ENCODE results near the gene PPP1CA. TPM values are rescaled to one million over a fixed set of nuclear protein-coding genes. Genes with fewer than 3 reads are reported as not detected.
A peak's percentile ranks its signal among the peaks of the same experiment; 100 is the strongest.

Gene PPP1CA
- total RNA-seq, 4 donors from 2014 or later, result 164 to 216 (median 191) TPM

DNA sequence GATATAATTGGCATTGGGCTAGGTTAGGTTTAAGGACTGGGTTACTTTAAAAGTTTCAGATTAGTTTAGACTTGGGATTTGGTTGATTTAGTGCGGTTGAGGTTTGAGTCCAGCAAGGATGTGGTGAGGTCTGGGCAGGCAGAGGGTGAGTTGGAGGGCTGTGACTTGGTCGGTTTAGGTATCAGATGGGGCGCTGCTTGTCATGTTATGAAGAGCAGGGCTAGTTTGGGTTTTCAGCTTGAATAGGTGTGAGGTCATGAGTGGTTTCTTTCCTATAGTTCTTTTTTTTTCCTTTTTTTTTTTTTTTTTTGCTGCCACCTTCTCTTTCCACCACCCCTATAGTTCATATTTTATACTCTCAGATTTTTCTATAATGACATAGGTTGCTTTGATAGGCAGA, 33.0 kb downstream of the PPP1CA start:
- DNase-seq, result no peak
- H3K27me3 ChIP-seq, result no peaks in the 10 kb centered on the region
- H3K4me1 ChIP-seq, result peaks cover 58 to 76% of the 10 kb centered on the region in 2 donors

DNA sequence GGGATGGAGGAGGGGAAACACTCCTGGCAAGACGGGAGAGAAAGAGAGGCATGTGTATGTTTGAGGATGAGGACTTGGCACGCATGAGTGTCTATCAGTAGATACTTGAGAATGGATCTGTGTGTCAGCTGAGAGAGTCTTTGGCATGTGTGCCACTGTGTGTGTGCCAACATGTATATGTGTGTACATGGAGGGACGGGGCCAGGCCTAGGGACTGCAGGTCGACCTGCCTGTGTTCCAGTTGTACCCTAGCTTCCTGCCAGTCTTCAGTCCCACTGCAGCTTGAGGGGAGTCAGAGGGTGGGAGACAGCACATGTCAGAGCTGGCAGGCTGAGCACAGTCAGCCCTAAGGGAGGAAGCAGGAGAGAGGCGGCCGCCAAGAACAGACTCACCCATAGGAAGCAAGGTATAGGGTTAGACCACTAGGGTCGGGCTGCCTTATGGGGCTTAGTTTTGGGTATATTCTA, 33.9 kb downstream of the PPP1CA start:
- H3K4me1 ChIP-seq, result peaks cover 55 to 76% of the 10 kb centered on the region in 2 donors
- no peaks in the 10 kb centered on the region for H3K27me3 ChIP-seq
- no peak for DNase-seq
- H3K9me3 ChIP-seq, result no peaks in the 10 kb centered on the region
- H3K27ac ChIP-seq, result peak overlapping the region; percentile 67 to 82 (median 81)
- H3K36me3 ChIP-seq, result no peaks in the 10 kb centered on the region
- TF ChIP-seq, protein P1, sequence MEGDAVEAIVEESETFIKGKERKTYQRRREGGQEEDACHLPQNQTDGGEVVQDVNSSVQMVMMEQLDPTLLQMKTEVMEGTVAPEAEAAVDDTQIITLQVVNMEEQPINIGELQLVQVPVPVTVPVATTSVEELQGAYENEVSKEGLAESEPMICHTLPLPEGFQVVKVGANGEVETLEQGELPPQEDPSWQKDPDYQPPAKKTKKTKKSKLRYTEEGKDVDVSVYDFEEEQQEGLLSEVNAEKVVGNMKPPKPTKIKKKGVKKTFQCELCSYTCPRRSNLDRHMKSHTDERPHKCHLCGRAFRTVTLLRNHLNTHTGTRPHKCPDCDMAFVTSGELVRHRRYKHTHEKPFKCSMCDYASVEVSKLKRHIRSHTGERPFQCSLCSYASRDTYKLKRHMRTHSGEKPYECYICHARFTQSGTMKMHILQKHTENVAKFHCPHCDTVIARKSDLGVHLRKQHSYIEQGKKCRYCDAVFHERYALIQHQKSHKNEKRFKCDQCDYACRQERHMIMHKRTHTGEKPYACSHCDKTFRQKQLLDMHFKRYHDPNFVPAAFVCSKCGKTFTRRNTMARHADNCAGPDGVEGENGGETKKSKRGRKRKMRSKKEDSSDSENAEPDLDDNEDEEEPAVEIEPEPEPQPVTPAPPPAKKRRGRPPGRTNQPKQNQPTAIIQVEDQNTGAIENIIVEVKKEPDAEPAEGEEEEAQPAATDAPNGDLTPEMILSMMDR (IDR thresholded peaks at IDR 0.05), result no peak
- TF ChIP-seq POLR2A (IDR thresholded peaks at IDR 0.05), result no peak
- H3K4me3 ChIP-seq (replicated peaks in 1 of 3), result no peak overlapping the region
- intact Hi-C loops (cut with DNase I), result no loop called here
- 46 to 51% methylated on average over 7 of the region's 7 CpGs for WGBS, 2 donors

More for the DNA sequence above, 33.0 kb downstream of the PPP1CA start:
- intact Hi-C loops (cut with DNase I), result no loop called here
- H3K36me3 ChIP-seq, result no peaks in the 10 kb centered on the region
- WGBS, 2 donors, result 84 to 91% methylated on average over 3 of the region's 3 CpGs
- no peaks in the 10 kb centered on the region for H3K9me3 ChIP-seq
- H3K4me3 ChIP-seq (replicated peaks in 1 of 3), result no peak overlapping the region
- no peak overlapping the region for H3K27ac ChIP-seq
- TF ChIP-seq, protein P1 (IDR thresholded peaks at IDR 0.05), result no peak
- no peak for TF ChIP-seq POLR2A (IDR thresholded peaks at IDR 0.05)

DNA sequence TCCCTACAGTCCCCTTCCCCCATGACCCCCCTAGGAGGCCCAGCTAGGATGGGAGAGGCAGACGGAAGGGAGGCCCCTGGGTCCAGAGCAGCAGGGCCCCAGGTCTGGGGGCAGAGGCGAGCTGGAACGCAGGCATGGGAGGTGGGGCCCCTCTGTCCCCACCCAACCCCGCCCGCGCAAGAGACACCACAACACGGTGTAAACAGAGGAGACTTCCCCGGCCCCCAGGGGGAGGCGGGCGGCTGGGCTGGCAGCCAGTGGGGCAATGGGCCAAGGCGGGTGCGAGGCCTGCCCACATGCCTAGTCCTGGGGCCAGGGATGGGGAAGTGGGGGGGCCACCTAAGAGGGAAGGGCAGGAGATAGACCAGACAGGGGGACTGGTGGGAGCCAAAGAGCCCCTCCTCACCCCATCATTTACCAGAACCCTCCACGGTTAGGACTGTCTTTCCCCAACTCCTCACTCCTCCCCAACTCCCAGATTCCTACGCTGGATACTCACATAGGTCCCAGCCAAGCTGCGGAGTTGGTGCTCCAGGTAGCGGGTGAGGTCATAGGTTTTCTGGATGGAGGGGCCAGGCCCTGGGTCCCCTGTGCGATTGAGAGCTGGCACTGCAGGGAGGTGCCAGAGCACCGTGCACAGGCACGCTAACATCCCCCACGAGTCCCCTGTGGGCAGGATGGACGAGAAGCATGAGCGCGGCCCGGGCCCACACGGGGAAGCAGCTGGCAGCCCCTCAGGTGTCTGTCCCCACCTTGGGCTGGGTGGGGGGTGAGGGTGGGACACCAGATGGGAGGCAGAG, 34.5 kb downstream of the PPP1CA start:
- TF ChIP-seq, protein P1 (IDR thresholded peaks at IDR 0.05), result no peak
- no peak for TF ChIP-seq POLR2A (IDR thresholded peaks at IDR 0.05)
- no peak overlapping the region for H3K4me3 ChIP-seq (replicated peaks in 1 of 3)
- H3K27me3 ChIP-seq, result no peaks in the 10 kb centered on the region
- H3K36me3 ChIP-seq, result no peaks in the 10 kb centered on the region
- H3K27ac ChIP-seq, result peak overlapping the region; percentile 67 to 82 (median 81)
- intact Hi-C loops (cut with DNase I), result no loop called here
- peak in 1 of 2 donors; percentile 44 for DNase-seq
- no peaks in the 10 kb centered on the region for H3K9me3 ChIP-seq
- H3K4me1 ChIP-seq, result peaks cover 53 to 74% of the 10 kb centered on the region in 2 donors
- WGBS, 2 donors, result 37 to 53% methylated on average over 16 to 22 of the region's 25 CpGs

DNA sequence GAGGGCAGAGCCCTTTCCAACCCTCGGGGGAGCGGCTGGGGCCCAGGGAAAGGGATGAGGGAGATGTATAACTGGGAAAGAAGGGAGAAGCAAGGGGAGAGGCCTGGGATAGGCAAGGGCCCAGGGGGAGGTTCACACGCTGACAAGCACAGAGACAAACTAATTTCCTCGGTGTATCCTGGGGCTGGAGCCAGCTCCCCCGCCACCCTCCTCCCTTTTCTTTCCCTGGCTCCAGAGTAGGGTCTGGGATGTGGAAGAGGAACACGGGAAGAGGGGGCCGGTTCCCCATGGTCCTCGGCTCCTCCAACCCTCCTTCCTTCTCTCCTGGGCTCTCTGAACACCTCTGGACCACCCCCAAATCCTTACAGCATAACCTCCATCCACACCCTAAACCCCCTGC, 35.1 kb downstream of the PPP1CA start:
- peak overlapping the region; percentile 67 to 82 (median 81) for H3K27ac ChIP-seq
- intact Hi-C loops (cut with DNase I), result no loop called here
- 29 to 41% methylated on average over 8 of the region's 8 CpGs for WGBS, 2 donors
- H3K27me3 ChIP-seq, result no peaks in the 10 kb centered on the region
- no peak for TF ChIP-seq POLR2A (IDR thresholded peaks at IDR 0.05)
- TF ChIP-seq, protein P1 (IDR thresholded peaks at IDR 0.05), result no peak
- H3K4me3 ChIP-seq (replicated peaks in 1 of 3), result no peak overlapping the region
- no peaks in the 10 kb centered on the region for H3K9me3 ChIP-seq
- H3K4me1 ChIP-seq, result peaks cover 47 to 68% of the 10 kb centered on the region in 2 donors
- DNase-seq, result peak in 1 of 2 donors; percentile 37
- H3K36me3 ChIP-seq, result no peaks in the 10 kb centered on the region

All from thyroid gland (tissue), 4 donors.